Hepatocyte (in vitro differentiated cells): ENCODE data around the gene KBTBD7.

Source experiments
- CTCF ChIP-seq: fragments of 200-600 bp; sonication (generic); IDR thresholded peaks from 2 replicates; pipeline ENCODE4 v1.5.1; 2016; ENCODE audit warnings: antibody characterized with exemption, mild to moderate bottlenecking; ENCODE audit not compliant: poor library complexity
- EZH2 ChIP-seq: fragments of 200-600 bp; sonication (generic); IDR thresholded peaks from 2 replicates; pipeline ENCODE4 v1.6.1; 2016; ENCODE audit warnings: antibody characterized with exemption, mild to moderate bottlenecking, borderline replicate concordance
- EZH2phosphoT487 ChIP-seq: fragments of 200-600 bp; sonication (generic); IDR thresholded peaks from one replicate; pipeline ENCODE4 v1.6.1; 2018; ENCODE audit warnings: antibody characterized with exemption, mild to moderate bottlenecking, low read depth, moderate library complexity; ENCODE audit not compliant: unreplicated experiment, severe bottlenecking

GRCh38 chr13:41216160-41216559 is 21.8 kb upstream of the KBTBD7 start:
- TF ChIP-seq CTCF (no peak), EZH2 (no peak), EZH2phosphoT487 (no peak)
